GM12878 (cell line): ENCODE results near the gene FAM83D. TPM values are rescaled to one million over a fixed set of nuclear protein-coding genes. Genes with fewer than 3 reads are reported as not detected.

Experiments used
- BHLHE40 ChIP-seq, 2 experiments: fragments of 450-650 bp in 1 of 2; IDR thresholded peaks; 2 replicates each; pipeline ENCODE4 v1.6.1; 2011 to 2017; ENCODE audit warnings: low read depth in 2 of 2, borderline replicate concordance in 1 of 2, improper control_type of control experiment in 1 of 2, low read length in 1 of 2, mild to moderate bottlenecking in 1 of 2
- CBFB ChIP-seq: IDR thresholded peaks from 2 replicates; pipeline ENCODE4 v1.6.1; 2016; ENCODE audit warnings: antibody characterized with exemption, low read depth
- CBX5 ChIP-seq: sonication (generic); IDR thresholded peaks from 2 replicates; pipeline ENCODE4 v1.6.1; 2016; ENCODE audit warnings: low read depth, moderate library complexity, mild to moderate bottlenecking, inconsistent platforms
- EP300 ChIP-seq, 2 experiments: fragments of 150-350 bp in 1 of 2; IDR thresholded peaks; 2 replicates each; pipeline ENCODE4 v1.6.1; 2011 to 2012; ENCODE audit warnings: low read depth in 2 of 2, low read length in 2 of 2, borderline replicate concordance in 1 of 2, improper control_type of control experiment in 1 of 2, inconsistent platforms in 1 of 2; ENCODE audit not compliant: control insufficient read depth in 1 of 2
- FOS ChIP-seq: IDR thresholded peaks from 3 replicates; pipeline ENCODE4 v1.6.1; 2011; ENCODE audit warnings: borderline replicate concordance; ENCODE audit not compliant: insufficient read length; ENCODE audit errors: extremely low read depth
- FOXM1 ChIP-seq: IDR thresholded peaks from 2 replicates; pipeline ENCODE4 v1.6.1; 2012; ENCODE audit warnings: low read depth, mild to moderate bottlenecking, inconsistent platforms, low read length, moderate library complexity
- MXI1 ChIP-seq: fragments of 150-350 bp; IDR thresholded peaks from 2 replicates; pipeline ENCODE4 v1.6.1; 2011; ENCODE audit warnings: low read depth, mild to moderate bottlenecking, inconsistent platforms, low read length, improper control_type of control experiment
- NBN ChIP-seq: fragments of 450-650 bp; IDR thresholded peaks from 2 replicates; pipeline ENCODE4 v1.6.1; 2016
- NFXL1 ChIP-seq: fragments of 450-650 bp; IDR thresholded peaks from 2 replicates; pipeline ENCODE4 v1.6.1; 2017; ENCODE audit warnings: antibody characterized with exemption, mild to moderate bottlenecking, borderline replicate concordance
- POLR2AphosphoS5 ChIP-seq: IDR thresholded peaks from 2 replicates; pipeline ENCODE4 v1.6.1; 2011; ENCODE audit warnings: mild to moderate bottlenecking, low read length, inconsistent platforms
- SMAD1 ChIP-seq: fragments of 450-650 bp; IDR thresholded peaks from 2 replicates; pipeline ENCODE4 v1.6.1; 2018; ENCODE audit warnings: mild to moderate bottlenecking, low read depth; ENCODE audit not compliant: partially characterized antibody
- SP1 ChIP-seq: IDR thresholded peaks from one replicate; pipeline ENCODE4 v1.6.1; 2011; ENCODE audit warnings: low read depth, low read length
- TAF1 ChIP-seq: IDR thresholded peaks from 2 replicates; pipeline ENCODE4 v1.6.1; 2011; ENCODE audit warnings: mild to moderate bottlenecking, low read depth, low read length, borderline replicate concordance
- TARDBP ChIP-seq: IDR thresholded peaks from 2 replicates; pipeline ENCODE4 v1.6.1; 2016; ENCODE audit warnings: borderline replicate concordance
- ZSCAN29 ChIP-seq: fragments of 450-650 bp; IDR thresholded peaks from 2 replicates; pipeline ENCODE4 v1.6.1; 2017; ENCODE audit warnings: mild to moderate bottlenecking, moderate library complexity
- polyA plus RNA-seq, 11 experiments: library from polyadenylated mRNA; depleted of rRNA in 4 of 11; unstranded in 6 of 11; stranded (reverse) in 5 of 11; fragments of >200 nt; fragmentation: Nextera tagmentation in 4 of 11; fragmentation: Illumina TruSeq in 1 of 11; extraction: Ambion mirVana in 4 of 11; extraction: Trizol in 1 of 11; gene quantifications; 1 replicate in 1 of 11; 2 replicates in 10 of 11; pipeline versions ENCODE4 v1.2.1 to v1.2.3, GENCODE V29; 2011 to 2016; ENCODE audit warnings: inconsistent platforms in 2 of 11, missing spikeins in 2 of 11, low read depth in 1 of 11
- total RNA-seq, 4 experiments: library from RNA; depleted of rRNA in 3 of 4; stranded (reverse); fragments of >200 nt in 3 of 4; fragmentation: Illumina TruSeq in 1 of 4; extraction: Trizol in 1 of 4; gene quantifications; 2 replicates each; pipeline versions ENCODE4 v1.2.1 to v1.2.3, GENCODE V29; 2013 to 2021
- TF ChIP-seq, protein P1 (sequence below): IDR thresholded peaks from 2 replicates; pipeline ENCODE4 v1.6.1; 2012; ENCODE audit warnings: low read length, inconsistent platforms

The FAM83D gene
- total and polyA plus RNA-seq, 10 of the 15 experiments (the other 5 are each of a cell fraction or from before 2014, with no cell fraction given) = 4.5 to 34.8 (median 19.2) TPM

DNA sequence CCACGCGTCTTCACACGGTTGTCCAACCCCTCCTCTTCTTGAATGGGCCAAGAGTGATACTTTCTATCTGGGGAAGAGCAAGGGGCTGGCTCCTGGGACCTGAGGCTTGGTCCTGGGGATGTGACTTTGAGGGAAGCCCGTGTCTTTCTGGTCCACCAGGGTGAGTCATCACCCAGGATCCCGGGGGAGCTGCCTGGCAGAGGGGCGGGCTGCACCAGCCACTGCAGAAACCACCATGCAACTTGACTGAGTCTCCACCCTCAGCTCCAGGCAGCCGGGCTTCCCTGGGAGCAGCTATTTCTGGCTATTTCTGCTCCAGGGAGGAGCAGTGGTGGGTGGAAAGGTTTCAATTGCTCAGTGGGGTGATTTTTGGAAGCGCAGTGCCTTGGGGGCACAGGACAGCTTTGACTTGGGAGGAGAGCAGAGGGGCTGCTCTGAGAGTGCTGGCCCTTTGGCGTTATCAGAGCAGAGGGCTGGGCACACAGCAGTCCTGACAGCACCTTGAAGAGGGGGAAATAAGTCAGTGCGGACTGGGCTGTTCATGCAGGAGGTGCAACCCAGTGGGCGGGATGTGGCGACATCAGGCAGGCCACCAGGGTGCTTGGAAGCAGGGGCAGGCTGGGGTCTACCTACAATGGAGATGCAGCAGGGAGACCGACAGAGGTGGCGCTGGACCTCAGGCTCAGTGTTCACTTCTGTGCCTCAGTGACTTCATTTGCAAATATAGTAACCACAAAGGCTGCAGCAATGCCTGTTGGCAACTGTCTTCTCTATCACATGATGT lies 45.1 kb upstream of the FAM83D start (continued):
- TF ChIP-seq TARDBP (no peak), TAF1 (no peak), SP1 (no peak), FOXM1 (no peak), POLR2AphosphoS5 (no peak), FOS (no peak), NFXL1 (no peak), ZSCAN29 (no peak), MXI1 (no peak), NBN (no peak), BHLHE40 (IDR thresholded peaks at IDR 0.05; ENCODE audit: borderline replicate concordance in 1 of 2, low read depth in 2 of 2, low read length in 1 of 2) (no peak), SMAD1 (no peak), CBX5 (no peak), CBFB (0 out of 2 replicates have a peak, but pooled peaks have one; percentile 38), EP300 (IDR thresholded peaks at IDR 0.05; ENCODE audit: borderline replicate concordance in 1 of 2, control insufficient read depth in 1 of 2, low read depth in 2 of 2, low read length in 2 of 2) (peak in 1 of 2 experiments; percentile 16; a peak in 1 of 4 replicates)
- TF ChIP-seq, protein P1, sequence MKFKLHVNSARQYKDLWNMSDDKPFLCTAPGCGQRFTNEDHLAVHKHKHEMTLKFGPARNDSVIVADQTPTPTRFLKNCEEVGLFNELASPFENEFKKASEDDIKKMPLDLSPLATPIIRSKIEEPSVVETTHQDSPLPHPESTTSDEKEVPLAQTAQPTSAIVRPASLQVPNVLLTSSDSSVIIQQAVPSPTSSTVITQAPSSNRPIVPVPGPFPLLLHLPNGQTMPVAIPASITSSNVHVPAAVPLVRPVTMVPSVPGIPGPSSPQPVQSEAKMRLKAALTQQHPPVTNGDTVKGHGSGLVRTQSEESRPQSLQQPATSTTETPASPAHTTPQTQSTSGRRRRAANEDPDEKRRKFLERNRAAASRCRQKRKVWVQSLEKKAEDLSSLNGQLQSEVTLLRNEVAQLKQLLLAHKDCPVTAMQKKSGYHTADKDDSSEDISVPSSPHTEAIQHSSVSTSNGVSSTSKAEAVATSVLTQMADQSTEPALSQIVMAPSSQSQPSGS = no peak
- TF ChIP-seq, all 136 proteins: peak for 6
